Natural killer cell (primary cell): ENCODE measurements around the gene NF1. TPM values are rescaled to one million over a fixed set of nuclear protein-coding genes. Genes with fewer than 3 reads are reported as not detected.

Experiments
- ATAC-seq, 3 donors: fragments of 150-1000 bp in 2 of 3; fragments of 200-7000 bp in 1 of 3; cut with Tn5 transposase; 1 replicate in 1 of 3; 2 replicates in 2 of 3; pipeline ENCODE4 v1.10.0; 2021; ENCODE audit warnings: mild to moderate bottlenecking in 2 of 3, moderate library complexity in 2 of 3
- DNase-seq, 2 donors: peaks; one replicate each; pipeline versions ENCODE4 v3.0.0 to v3.0.0-alpha.2; 2013 to 2021; ENCODE audit warnings: mixed read lengths in 1 of 2
- H3K27ac ChIP-seq: one replicate; pipeline ENCODE4 v1.5.1; 2013; ENCODE audit warnings: mild to moderate bottlenecking, low read length
- H3K27me3 ChIP-seq: one replicate; pipeline ENCODE4 v1.6.1; 2013; ENCODE audit warnings: low read length; ENCODE audit not compliant: control insufficient read depth, insufficient read depth
- H3K36me3 ChIP-seq: one replicate; pipeline ENCODE4 v1.6.1; 2013; ENCODE audit warnings: low read length; ENCODE audit not compliant: control insufficient read depth, insufficient read depth
- H3K4me1 ChIP-seq: one replicate; pipeline ENCODE4 v1.6.1; 2013; ENCODE audit warnings: low read length; ENCODE audit not compliant: control insufficient read depth, insufficient read depth
- H3K4me3 ChIP-seq: one replicate; pipeline ENCODE4 v1.5.1; 2013; ENCODE audit warnings: low read length
- H3K9me3 ChIP-seq: one replicate; pipeline ENCODE4 v1.6.1; 2013; ENCODE audit warnings: low read length; ENCODE audit not compliant: control insufficient read depth, insufficient read depth
- H3K27ac Mint-ChIP-seq, 2 donors: one replicate each; pipeline ENCODE4 v1.8.0; 2022; ENCODE audit warnings: mild to moderate bottlenecking in 2 of 2, mixed read lengths in 2 of 2, moderate library complexity in 1 of 2
- H3K27me3 Mint-ChIP-seq, 2 donors: one replicate each; pipeline ENCODE4 v1.8.0; 2022; ENCODE audit warnings: low read depth in 2 of 2, mixed read lengths in 2 of 2
- H3K36me3 Mint-ChIP-seq: one replicate; pipeline ENCODE4 v1.8.0; 2022; ENCODE audit warnings: mixed read lengths
- H3K4me1 Mint-ChIP-seq, 2 donors: one replicate each; pipeline ENCODE4 v1.8.0; 2022; ENCODE audit warnings: mixed read lengths in 2 of 2
- H3K4me3 Mint-ChIP-seq: one replicate; pipeline ENCODE4 v1.8.0; 2022; ENCODE audit warnings: mild to moderate bottlenecking, moderate library complexity, mixed read lengths
- H3K9me3 Mint-ChIP-seq, 2 donors: one replicate each; pipeline ENCODE4 v1.8.0; 2022; ENCODE audit warnings: mixed read lengths in 2 of 2
- CTCF ChIP-seq: fragments of 200-600 bp; IDR thresholded peaks from one replicate; pipeline ENCODE4 v1.8.0; 2022; ENCODE audit warnings: antibody characterized with exemption
- WGBS: methylation state at CpG from one replicate; pipeline ENCODE4 v1.1.7; 2013; ENCODE audit warnings: missing lambda C conversion rate; ENCODE audit not compliant: insufficient coverage; 5-methylcytosine and 5-hydroxymethylcytosine counted together
- intact Hi-C: fragments of 100-400 bp; cut with micrococcal nuclease; formaldehyde crosslinking; loops from one replicate; pipeline ENCODE4 v1.14.2; 2022
- total RNA-seq, 4 donors: library from RNA; stranded (reverse); fragments of 120-200 nt in 1 of 4; gene quantifications; one replicate each; pipeline versions ENCODE4 v1.2.3 to v1.2.4, GENCODE V29; 2013 to 2022

Gene NF1
- total RNA-seq, 3 donors from 2014 or later (not counting 1 experiment from before 2014, with no cell fraction given), result 30.3 to 40.7 (median 38.8) TPM

- Mint-ChIP-seq H3K4me1 (peaks cover 45 to 49% of the 10 kb centered on the region in 2 donors), H3K4me3 (peak overlapping the region; percentile 80), H3K27me3 (no peaks in the 10 kb centered on the region), H3K36me3 (no peaks in the 10 kb centered on the region), H3K9me3 (no peaks in the 10 kb centered on the region), H3K27ac (peak overlapping the region; percentile 89 to 93)
- Histone ChIP-seq H3K9me3 (no peaks in the 10 kb centered on the region), H3K36me3 (peaks cover 2% of the 10 kb centered on the region), H3K27ac (peak overlapping the region; percentile 93), H3K4me3 (peak overlapping the region; percentile 75), H3K4me1 (peaks cover 15% of the 10 kb centered on the region), H3K27me3 (no peaks in the 10 kb centered on the region)
- WGBS, result 1% methylated on average over 4 of the region's 5 CpGs
- no peak for TF ChIP-seq CTCF
- ATAC-seq (peak in 1 of 3 donors; percentile 0), DNase-seq (peak in 1 of 2 donors; percentile 64)
- intact Hi-C loops, result no loop called here
Measured at GRCh38 chr17:31318851-31319661, 224.3 kb downstream of the NF1 start.

GRCh38 chr17:31320241-31320640, 225.5 kb downstream of the NF1 start:
- no peak for TF ChIP-seq CTCF
- Mint-ChIP-seq H3K27ac (peak overlapping the region; percentile 89 to 93), H3K27me3 (no peaks in the 10 kb centered on the region), H3K36me3 (no peaks in the 10 kb centered on the region), H3K9me3 (no peaks in the 10 kb centered on the region), H3K4me3 (peak overlapping the region; percentile 80), H3K4me1 (peaks cover 37 to 40% of the 10 kb centered on the region in 2 donors)
- no peaks in the 10 kb centered on the region for H3K27me3 ChIP-seq
- peak overlapping the region; percentile 75 for H3K4me3 ChIP-seq
- no CpG with 5 or more reads among the region's 2 CpGs for WGBS
- peaks cover 2% of the 10 kb centered on the region for H3K36me3 ChIP-seq
- intact Hi-C loops, result loop anchor here (5.0 to 10.0 kb wide), 3 partner anchors 172 to 345 kb away; partner anchors contain the start of gene RNF135
- H3K9me3 ChIP-seq, result no peaks in the 10 kb centered on the region
- H3K27ac ChIP-seq, result peak overlapping the region; percentile 93
- H3K4me1 ChIP-seq, result peaks cover 15% of the 10 kb centered on the region
- ATAC-seq (no peak), DNase-seq (peak in 1 of 2 donors; percentile 39)

- H3K4me3 Mint-ChIP-seq, result peak overlapping the region; percentile 80
- H3K4me1 ChIP-seq, result peaks cover 12% of the 10 kb centered on the region
- no peaks in the 10 kb centered on the region for H3K27me3 Mint-ChIP-seq
- ATAC-seq (no peak), DNase-seq (peak in 1 of 2 donors; percentile 39)
- no peaks in the 10 kb centered on the region for H3K36me3 Mint-ChIP-seq
- 0% methylated on average over 1 of the region's 1 CpG for WGBS
- intact Hi-C loops, result loop anchor here (1.0 to 10.0 kb wide), 4 partner anchors 9 to 346 kb away; partner anchors contain the start of gene RNF135
- no peaks in the 10 kb centered on the region for H3K9me3 Mint-ChIP-seq
- no peaks in the 10 kb centered on the region for H3K9me3 ChIP-seq
- peaks cover 36 to 37% of the 10 kb centered on the region in 2 donors for H3K4me1 Mint-ChIP-seq
- peak overlapping the region; percentile 93 for H3K27ac ChIP-seq
- peak overlapping the region; percentile 89 to 93 for H3K27ac Mint-ChIP-seq
- H3K27me3 ChIP-seq, result no peaks in the 10 kb centered on the region
- TF ChIP-seq CTCF, result no peak
- H3K36me3 ChIP-seq, result peaks cover 2% of the 10 kb centered on the region
- H3K4me3 ChIP-seq, result peak overlapping the region; percentile 75
Measured at GRCh38 chr17:31320791-31321190, 226.0 kb downstream of the NF1 start.
